ENCODE data around the gene VPS13D.
"Not testable (repeated sequence)": the region's sequence is repeated elsewhere in the genome, so short reads cannot be mapped to it uniquely, and the experiment has no call there.

Gene VPS13D

GRCh38 chr1:12467570-12468286 lies 237.9 kb downstream of the VPS13D start:
- DNase-seq (ENCODE audit: low spot score in 2 of 2): peak; percentile 28 to 69
- H3K27me3 ChIP-seq (ENCODE audit: low read depth): no peaks in the 10 kb centered on the region
- H3K36me3 ChIP-seq (replicated peaks): no peaks in the 10 kb centered on the region
- H3K4me1 ChIP-seq: peaks cover 16% of the 10 kb centered on the region
- in situ Hi-C loops (cut with MboI; ENCODE audit: low sequenced_read_pairs): no loop called here
- H3K4me3 ChIP-seq: no peak overlapping the region
- no peaks in the 10 kb centered on the region for H3K9me3 ChIP-seq

- no peaks in the 10 kb centered on the region for H3K36me3 ChIP-seq (replicated peaks)
- H3K4me1 ChIP-seq: peaks cover 16% of the 10 kb centered on the region
- DNase-seq (ENCODE audit: low spot score in 2 of 2): no peak
- H3K27me3 ChIP-seq (ENCODE audit: low read depth): no peaks in the 10 kb centered on the region
- no peaks in the 10 kb centered on the region for H3K9me3 ChIP-seq
- in situ Hi-C loops (cut with MboI; ENCODE audit: low sequenced_read_pairs): no loop called here
- H3K4me3 ChIP-seq: no peak overlapping the region
Measured at GRCh38 chr1:12468323-12468722, 238.5 kb downstream of the VPS13D start.

- H3K9me3 ChIP-seq: no peaks in the 10 kb centered on the region
- in situ Hi-C loops (cut with MboI; ENCODE audit: low sequenced_read_pairs): no loop called here
- H3K4me3 ChIP-seq: no peak overlapping the region
- no peaks in the 10 kb centered on the region for H3K27me3 ChIP-seq (ENCODE audit: low read depth)
- DNase-seq (ENCODE audit: low spot score in 2 of 2): no peak
- H3K4me1 ChIP-seq: peaks cover 16% of the 10 kb centered on the region
- H3K36me3 ChIP-seq (replicated peaks): no peaks in the 10 kb centered on the region
Measured at GRCh38 chr1:12469493-12469892, 239.7 kb downstream of the VPS13D start.

GRCh38 chr1:12469990-12470389 lies 240.2 kb downstream of the VPS13D start:
- H3K27me3 ChIP-seq (ENCODE audit: low read depth): no peaks in the 10 kb centered on the region
- no peak overlapping the region for H3K4me3 ChIP-seq

GRCh38 chr1:12470916-12471315 lies 241.1 kb downstream of the VPS13D start:
- H3K4me3 ChIP-seq; H3K36me3 ChIP-seq (replicated peaks); DNase-seq (ENCODE audit: low spot score in 2 of 2); in situ Hi-C loops (cut with MboI; ENCODE audit: low sequenced_read_pairs); H3K9me3 ChIP-seq; H3K27me3 ChIP-seq (ENCODE audit: low read depth): not testable (repeated sequence)
- peaks cover 16% of the 10 kb centered on the region for H3K4me1 ChIP-seq

More at GRCh38 chr1:12469990-12470389, 240.2 kb downstream of the VPS13D start:
- H3K4me1 ChIP-seq: peaks cover 16% of the 10 kb centered on the region
- H3K9me3 ChIP-seq: no peaks in the 10 kb centered on the region
- H3K36me3 ChIP-seq (replicated peaks): no peaks in the 10 kb centered on the region
- no peak for DNase-seq (ENCODE audit: low spot score in 2 of 2)
- in situ Hi-C loops (cut with MboI; ENCODE audit: low sequenced_read_pairs): no loop called here

GRCh38 chr1:12472156-12472797 lies 242.4 kb downstream of the VPS13D start:
- no peaks in the 10 kb centered on the region for H3K9me3 ChIP-seq
- H3K36me3 ChIP-seq (replicated peaks): no peaks in the 10 kb centered on the region
- in situ Hi-C loops (cut with MboI; ENCODE audit: low sequenced_read_pairs): no loop called here
- DNase-seq (ENCODE audit: low spot score in 2 of 2): no peak
- no peak overlapping the region for H3K4me3 ChIP-seq
- H3K4me1 ChIP-seq: peaks cover 11% of the 10 kb centered on the region
- H3K27me3 ChIP-seq (ENCODE audit: low read depth): no peaks in the 10 kb centered on the region

- H3K9me3 ChIP-seq: no peaks in the 10 kb centered on the region
- in situ Hi-C loops (cut with MboI; ENCODE audit: low sequenced_read_pairs): no loop called here
- no peaks in the 10 kb centered on the region for H3K27me3 ChIP-seq (ENCODE audit: low read depth)
- no peak for DNase-seq (ENCODE audit: low spot score in 2 of 2)
- H3K4me1 ChIP-seq: peaks cover 10% of the 10 kb centered on the region
- no peaks in the 10 kb centered on the region for H3K36me3 ChIP-seq (replicated peaks)
- H3K4me3 ChIP-seq: no peak overlapping the region
Measured at GRCh38 chr1:12472798-12473551, 243.1 kb downstream of the VPS13D start.

GRCh38 chr1:12473596-12474362 lies 243.9 kb downstream of the VPS13D start:
- H3K27me3 ChIP-seq (ENCODE audit: low read depth): no peaks in the 10 kb centered on the region
- peaks cover 14% of the 10 kb centered on the region for H3K4me1 ChIP-seq
- H3K9me3 ChIP-seq: no peaks in the 10 kb centered on the region
- no peaks in the 10 kb centered on the region for H3K36me3 ChIP-seq (replicated peaks)
- in situ Hi-C loops (cut with MboI; ENCODE audit: low sequenced_read_pairs): no loop called here
- DNase-seq (ENCODE audit: low spot score in 2 of 2): no peak
- H3K4me3 ChIP-seq: no peak overlapping the region

- Histone ChIP-seq H3K4me1 (peaks cover 18% of the 10 kb centered on the region), H3K27me3 (ENCODE audit: low read depth) (no peaks in the 10 kb centered on the region), H3K36me3 (replicated peaks) (0 out of 2 replicates have a peak, but pooled peaks cover 3% of the 10 kb centered on the region), H3K4me3 (no peak overlapping the region), H3K9me3 (no peaks in the 10 kb centered on the region)
- in situ Hi-C loops (cut with MboI; ENCODE audit: low sequenced_read_pairs): no loop called here
- no peak for DNase-seq (ENCODE audit: low spot score in 2 of 2)
Measured at GRCh38 chr1:12475101-12475500, 245.3 kb downstream of the VPS13D start.

GRCh38 chr1:12475530-12475934 lies 245.7 kb downstream of the VPS13D start:
- Histone ChIP-seq H3K36me3 (replicated peaks) (0 out of 2 replicates have a peak, but pooled peaks cover 3% of the 10 kb centered on the region), H3K4me1 (peaks cover 18% of the 10 kb centered on the region), H3K27me3 (ENCODE audit: low read depth) (no peaks in the 10 kb centered on the region), H3K9me3 (no peaks in the 10 kb centered on the region), H3K4me3 (no peak overlapping the region)
- in situ Hi-C loops (cut with MboI; ENCODE audit: low sequenced_read_pairs): no loop called here
- DNase-seq (ENCODE audit: low spot score in 2 of 2): no peak

- no peaks in the 10 kb centered on the region for H3K27me3 ChIP-seq (ENCODE audit: low read depth)
- H3K9me3 ChIP-seq: no peaks in the 10 kb centered on the region
- H3K4me1 ChIP-seq: peaks cover 18% of the 10 kb centered on the region
- H3K4me3 ChIP-seq: no peak overlapping the region
- 0 out of 2 replicates have a peak, but pooled peaks cover 3% of the 10 kb centered on the region for H3K36me3 ChIP-seq (replicated peaks)
- in situ Hi-C loops (cut with MboI; ENCODE audit: low sequenced_read_pairs): no loop called here
- DNase-seq (ENCODE audit: low spot score in 2 of 2): no peak
Measured at GRCh38 chr1:12475947-12476346, 246.1 kb downstream of the VPS13D start.

GRCh38 chr1:12477314-12477713 lies 247.5 kb downstream of the VPS13D start:
- in situ Hi-C loops (cut with MboI; ENCODE audit: low sequenced_read_pairs): no loop called here
- Histone ChIP-seq H3K36me3 (replicated peaks) (0 out of 2 replicates have a peak, but pooled peaks cover 3% of the 10 kb centered on the region), H3K4me1 (peaks cover 18% of the 10 kb centered on the region), H3K4me3 (no peak overlapping the region), H3K9me3 (no peaks in the 10 kb centered on the region), H3K27me3 (ENCODE audit: low read depth) (no peaks in the 10 kb centered on the region)
- no peak for DNase-seq (ENCODE audit: low spot score in 2 of 2)

GRCh38 chr1:12477936-12478611 lies 248.2 kb downstream of the VPS13D start:
- DNase-seq (ENCODE audit: low spot score in 2 of 2): peak; percentile 82 to 87
- in situ Hi-C loops (cut with MboI; ENCODE audit: low sequenced_read_pairs): no loop called here
- Histone ChIP-seq H3K27me3 (ENCODE audit: low read depth) (0 out of 2 replicates have a peak, but pooled peaks cover 2% of the 10 kb centered on the region), H3K36me3 (replicated peaks) (0 out of 2 replicates have a peak, but pooled peaks cover 3% of the 10 kb centered on the region), H3K9me3 (no peaks in the 10 kb centered on the region), H3K4me1 (peaks cover 18% of the 10 kb centered on the region), H3K4me3 (no peak overlapping the region)
